Panc1 (cell line): Measurements from ENCODE around the gene PDS5B. TPM values are rescaled to one million over a fixed set of nuclear protein-coding genes. Genes with fewer than 3 reads are reported as not detected.

Source experiments
- ATAC-seq: fragments of 200-7000 bp; cut with Tn5 transposase; 2 replicates; pipeline ENCODE4 v1.9.1; 2020; ENCODE audit warnings: mild to moderate bottlenecking, moderate library complexity
- BruUV-seq: library from RNA; stranded (reverse); fragments of 400-500 nt; replicated peaks from 2 replicates; lab custom pipeline; 2021; lab: Mats Ljungman, UMichigan
- CTCF ChIA-PET: fragments of 300-600 bp; sonication (Branson Sonifier 250); formaldehyde crosslinking; loops from one replicate; lab custom pipeline; 2022; ENCODE audit warnings: antibody characterized with exemption; lab: Charles Lee
- POLR2A ChIA-PET: fragments of 300-600 bp; sonication (Branson Sonifier 250); formaldehyde crosslinking; loops from one replicate; lab custom pipeline; 2022; ENCODE audit warnings: antibody characterized with exemption; lab: Charles Lee
- DNase-seq: peaks from one replicate; pipeline ENCODE4 v3.0.0-alpha.2; 2010; ENCODE audit warnings: low read depth, low spot score
- H3K27ac ChIP-seq: 2 replicates; pipeline ENCODE4 v1.5.1; 2011; ENCODE audit warnings: mild to moderate bottlenecking, low read length, inconsistent platforms
- H3K27me3 ChIP-seq: fragments of 200-500 bp; sonication (Bioruptor generic); 2 replicates; pipeline ENCODE4 v1.6.0; 2014; ENCODE audit warnings: low read length, inconsistent platforms; ENCODE audit not compliant: control insufficient read depth, insufficient read depth
- H3K36me3 ChIP-seq: fragments of 200-500 bp; sonication (Bioruptor generic); 2 replicates; pipeline ENCODE4 v1.5.1; 2014; ENCODE audit warnings: inconsistent platforms, mild to moderate bottlenecking, low read length, moderate library complexity; ENCODE audit not compliant: control insufficient read depth, insufficient read depth
- H3K4me1 ChIP-seq: 2 replicates; pipeline ENCODE4 v1.5.1; 2011; ENCODE audit warnings: inconsistent platforms, mild to moderate bottlenecking, low read length, moderate library complexity; ENCODE audit not compliant: control insufficient read depth, insufficient read depth
- H3K4me3 ChIP-seq, 2 experiments: 2 replicates each; pipeline ENCODE4 v1.5.1; 2011 to 2012; ENCODE audit warnings: low read depth in 2 of 2, low read length in 2 of 2, mild to moderate bottlenecking in 2 of 2, inconsistent platforms in 1 of 2, moderate library complexity in 1 of 2
- H3K9me3 ChIP-seq: fragments of 200-500 bp; sonication (Bioruptor generic); 2 replicates; pipeline ENCODE4 v1.5.1; 2014; ENCODE audit warnings: low read depth, mild to moderate bottlenecking, inconsistent platforms, low read length, moderate library complexity; ENCODE audit not compliant: control insufficient read depth, insufficient read depth
- CTCF ChIP-seq: fragments of 450-650 bp; IDR thresholded peaks from 2 replicates; pipeline ENCODE4 v1.5.1; 2017; ENCODE audit warnings: mild to moderate bottlenecking
- POLR2AphosphoS5 ChIP-seq: IDR thresholded peaks from 2 replicates; pipeline ENCODE4 v1.6.1; 2012; ENCODE audit warnings: mild to moderate bottlenecking, low read depth, low read length, moderate library complexity
- SIN3A ChIP-seq: IDR thresholded peaks from 2 replicates; pipeline ENCODE4 v1.6.1; 2012; ENCODE audit warnings: low read depth, mild to moderate bottlenecking, low read length, moderate library complexity, borderline replicate concordance; ENCODE audit not compliant: insufficient read depth
- TCF7L2 ChIP-seq: IDR thresholded peaks from 2 replicates; pipeline ENCODE4 v1.6.1; 2011; ENCODE audit warnings: mild to moderate bottlenecking, low read depth, low read length, inconsistent platforms
- in situ Hi-C: cut with HindIII; loops from 2 replicates; pipeline ENCODE4 v1.10.0; 2016; ENCODE audit warnings: low sequenced_read_pairs, low pct_unique_long_range_greater_than_20kb
- intact Hi-C: fragments of 100-400 bp; cut with micrococcal nuclease; formaldehyde crosslinking; loops from one replicate; pipeline ENCODE4 v1.10.0; 2022; ENCODE audit not compliant: unreplicated experiment
- total RNA-seq: library from RNA; stranded (reverse); gene quantifications from one replicate; pipeline ENCODE4 v1.2.1, GENCODE V29; 2021; ENCODE audit not compliant: unreplicated experiment
- TF ChIP-seq, protein P1 (sequence below), 2 experiments: IDR thresholded peaks; 2 replicates each; pipeline ENCODE4 v1.6.1; 2011 to 2012; ENCODE audit warnings: low read depth in 2 of 2, control low read depth in 1 of 2, low read length in 1 of 2, mild to moderate bottlenecking in 1 of 2, moderate library complexity in 1 of 2; ENCODE audit not compliant: insufficient read depth in 1 of 2

The PDS5B gene
- total RNA-seq, 1 experiment from 2014 or later = 33.9 TPM

DNA sequence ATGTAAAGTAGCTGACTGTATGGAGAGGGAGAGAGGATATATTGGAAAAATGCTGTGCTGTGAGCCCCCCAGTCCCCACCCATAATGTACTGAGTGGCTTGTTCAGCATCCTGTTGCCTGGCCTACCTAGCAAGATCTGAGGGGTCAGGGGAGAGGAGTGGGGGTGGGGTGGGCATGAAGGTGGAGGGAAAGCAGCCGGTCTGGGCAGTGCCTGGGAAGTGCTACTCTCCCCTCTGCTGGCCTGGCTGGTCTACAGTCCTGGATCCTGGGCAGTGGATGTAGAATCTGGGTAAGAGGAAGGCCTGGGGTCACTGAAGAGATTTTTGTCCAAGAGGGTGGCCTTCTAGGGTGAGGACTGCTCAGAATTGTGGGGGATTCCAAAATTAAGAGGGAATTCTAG is 210.5 kb downstream of the PDS5B start:
- no peak for DNase-seq
- no peak overlapping the region for H3K4me3 ChIP-seq
- no peaks in the 10 kb centered on the region for H3K27me3 ChIP-seq
- H3K4me1 ChIP-seq = no peaks in the 10 kb centered on the region
- intact Hi-C loops (no loop called here), in situ Hi-C loops (no loop called here)
- no peaks in the 10 kb centered on the region for H3K9me3 ChIP-seq
- ATAC-seq = no peak
- no peak overlapping the region for H3K27ac ChIP-seq
- no peaks in the 10 kb centered on the region for H3K36me3 ChIP-seq
- TF ChIP-seq, protein P1, sequence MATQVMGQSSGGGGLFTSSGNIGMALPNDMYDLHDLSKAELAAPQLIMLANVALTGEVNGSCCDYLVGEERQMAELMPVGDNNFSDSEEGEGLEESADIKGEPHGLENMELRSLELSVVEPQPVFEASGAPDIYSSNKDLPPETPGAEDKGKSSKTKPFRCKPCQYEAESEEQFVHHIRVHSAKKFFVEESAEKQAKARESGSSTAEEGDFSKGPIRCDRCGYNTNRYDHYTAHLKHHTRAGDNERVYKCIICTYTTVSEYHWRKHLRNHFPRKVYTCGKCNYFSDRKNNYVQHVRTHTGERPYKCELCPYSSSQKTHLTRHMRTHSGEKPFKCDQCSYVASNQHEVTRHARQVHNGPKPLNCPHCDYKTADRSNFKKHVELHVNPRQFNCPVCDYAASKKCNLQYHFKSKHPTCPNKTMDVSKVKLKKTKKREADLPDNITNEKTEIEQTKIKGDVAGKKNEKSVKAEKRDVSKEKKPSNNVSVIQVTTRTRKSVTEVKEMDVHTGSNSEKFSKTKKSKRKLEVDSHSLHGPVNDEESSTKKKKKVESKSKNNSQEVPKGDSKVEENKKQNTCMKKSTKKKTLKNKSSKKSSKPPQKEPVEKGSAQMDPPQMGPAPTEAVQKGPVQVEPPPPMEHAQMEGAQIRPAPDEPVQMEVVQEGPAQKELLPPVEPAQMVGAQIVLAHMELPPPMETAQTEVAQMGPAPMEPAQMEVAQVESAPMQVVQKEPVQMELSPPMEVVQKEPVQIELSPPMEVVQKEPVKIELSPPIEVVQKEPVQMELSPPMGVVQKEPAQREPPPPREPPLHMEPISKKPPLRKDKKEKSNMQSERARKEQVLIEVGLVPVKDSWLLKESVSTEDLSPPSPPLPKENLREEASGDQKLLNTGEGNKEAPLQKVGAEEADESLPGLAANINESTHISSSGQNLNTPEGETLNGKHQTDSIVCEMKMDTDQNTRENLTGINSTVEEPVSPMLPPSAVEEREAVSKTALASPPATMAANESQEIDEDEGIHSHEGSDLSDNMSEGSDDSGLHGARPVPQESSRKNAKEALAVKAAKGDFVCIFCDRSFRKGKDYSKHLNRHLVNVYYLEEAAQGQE (IDR thresholded peaks at IDR 0.05; ENCODE audit: insufficient read depth in 1 of 2, low read depth in 2 of 2, low read length in 1 of 2) = no peak
- no peak for TF ChIP-seq POLR2AphosphoS5
- TF ChIP-seq CTCF = no peak
- no peak for TF ChIP-seq TCF7L2
- no peak for TF ChIP-seq SIN3A
- CTCF ChIA-PET = no interaction called here
- POLR2A ChIA-PET = no interaction called here
- BruUV-seq = no TSS peak

GRCh38 chr13:32802159-32802558 is 215.9 kb downstream of the PDS5B start:
- H3K27me3 ChIP-seq = no peaks in the 10 kb centered on the region
- H3K4me3 ChIP-seq = no peak overlapping the region
- ATAC-seq (no peak), DNase-seq (no peak)
- H3K4me1 ChIP-seq = no peaks in the 10 kb centered on the region
- TF ChIP-seq POLR2AphosphoS5 (no peak), CTCF (no peak), TCF7L2 (no peak), SIN3A (no peak)
- TF ChIP-seq, protein P1 (IDR thresholded peaks at IDR 0.05; ENCODE audit: insufficient read depth in 1 of 2, low read depth in 2 of 2, low read length in 1 of 2) = no peak
- in situ Hi-C loops (no loop called here), intact Hi-C loops (no loop called here)
- H3K9me3 ChIP-seq = no peaks in the 10 kb centered on the region
- ChIA-PET POLR2A (no interaction called here), CTCF (no interaction called here)
- H3K27ac ChIP-seq = no peak overlapping the region
- no peaks in the 10 kb centered on the region for H3K36me3 ChIP-seq
- no TSS peak for BruUV-seq
